ENCODE measurements around the gene CEP152. TPM values are rescaled to one million over a fixed set of nuclear protein-coding genes. Genes with fewer than 3 reads are reported as not detected.

Gene CEP152
- total and polyA plus RNA-seq, 7 donors, result 0.35 to 1.3 (median 0.69) TPM

DNA sequence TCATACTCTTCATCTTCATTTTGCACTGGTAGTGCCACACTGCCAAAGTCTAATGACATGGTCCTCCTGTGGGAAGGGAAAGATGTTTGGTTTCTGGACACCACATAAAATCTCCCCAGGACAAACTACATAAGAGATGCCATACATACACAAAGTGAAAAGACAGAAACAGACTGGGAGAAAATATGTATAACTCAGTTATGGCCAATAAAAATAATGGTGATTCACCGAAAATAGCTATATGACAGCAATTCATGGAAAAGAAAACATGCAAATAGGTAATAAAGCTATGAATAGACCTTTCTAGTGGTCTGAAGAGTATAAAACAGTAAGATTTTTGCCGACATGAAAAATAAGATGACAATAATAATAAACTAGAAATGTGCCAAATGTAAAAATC lies 5.3 kb downstream of the CEP152 start:
- intact Hi-C loops (cut with DNase I), result loop anchor here in 1 of 2 donors (10.0 kb wide), 1 partner anchor 451 kb away; no protein-coding TSS in a partner anchor
- ATAC-seq (no peak), DNase-seq (no peak)
- 45 to 87% (median 67%) methylated on average over 2 of the region's 2 CpGs for WGBS, 3 donors
- Histone ChIP-seq H3K4me1 (no peaks in the 10 kb centered on the region), H3K27ac (no peak overlapping the region), H3K9me3 (no peaks in the 10 kb centered on the region), H3K36me3 (ENCODE audit: insufficient read depth in 1 of 2, low read depth in 1 of 2) (no peaks in the 10 kb centered on the region), H3K27me3 (ENCODE audit: insufficient read depth in 3 of 3, low read length in 2 of 3) (no peaks in the 10 kb centered on the region), H3K4me3 (no peak overlapping the region)
- TF ChIP-seq, protein P1, sequence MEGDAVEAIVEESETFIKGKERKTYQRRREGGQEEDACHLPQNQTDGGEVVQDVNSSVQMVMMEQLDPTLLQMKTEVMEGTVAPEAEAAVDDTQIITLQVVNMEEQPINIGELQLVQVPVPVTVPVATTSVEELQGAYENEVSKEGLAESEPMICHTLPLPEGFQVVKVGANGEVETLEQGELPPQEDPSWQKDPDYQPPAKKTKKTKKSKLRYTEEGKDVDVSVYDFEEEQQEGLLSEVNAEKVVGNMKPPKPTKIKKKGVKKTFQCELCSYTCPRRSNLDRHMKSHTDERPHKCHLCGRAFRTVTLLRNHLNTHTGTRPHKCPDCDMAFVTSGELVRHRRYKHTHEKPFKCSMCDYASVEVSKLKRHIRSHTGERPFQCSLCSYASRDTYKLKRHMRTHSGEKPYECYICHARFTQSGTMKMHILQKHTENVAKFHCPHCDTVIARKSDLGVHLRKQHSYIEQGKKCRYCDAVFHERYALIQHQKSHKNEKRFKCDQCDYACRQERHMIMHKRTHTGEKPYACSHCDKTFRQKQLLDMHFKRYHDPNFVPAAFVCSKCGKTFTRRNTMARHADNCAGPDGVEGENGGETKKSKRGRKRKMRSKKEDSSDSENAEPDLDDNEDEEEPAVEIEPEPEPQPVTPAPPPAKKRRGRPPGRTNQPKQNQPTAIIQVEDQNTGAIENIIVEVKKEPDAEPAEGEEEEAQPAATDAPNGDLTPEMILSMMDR (IDR thresholded peaks at IDR 0.05), result no peak

DNA sequence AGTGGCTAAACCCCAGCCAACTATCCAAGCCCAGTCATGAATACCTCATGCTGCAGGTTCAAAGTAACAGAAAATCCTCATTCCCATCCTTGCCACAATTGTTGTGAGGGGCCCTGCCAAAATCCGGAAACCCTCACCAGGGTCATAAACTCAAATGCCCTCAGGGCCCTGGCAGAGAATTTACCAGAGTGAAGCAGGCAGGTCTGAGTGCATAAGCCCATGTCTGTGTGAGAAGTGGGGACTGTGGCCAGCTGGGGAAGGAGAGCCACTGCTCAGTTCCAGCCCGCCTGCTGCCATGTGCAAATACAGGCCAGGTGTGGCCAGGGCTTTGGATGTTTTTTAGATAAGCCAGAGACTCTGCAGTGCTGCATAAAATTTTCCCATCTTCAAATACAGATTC lies 7.0 kb downstream of the CEP152 start:
- no peak for ATAC-seq
- intact Hi-C loops (cut with DNase I), result loop anchor here (5.0 to 10.0 kb wide), 2 partner anchors 447 to 449 kb away; no protein-coding TSS in a partner anchor
- no peaks in the 10 kb centered on the region for H3K27me3 ChIP-seq (ENCODE audit: insufficient read depth in 3 of 3, low read length in 2 of 3)
- H3K4me1 ChIP-seq, result no peaks in the 10 kb centered on the region
- WGBS, 3 donors, result 71 to 82% (median 77%) methylated on average over 2 of the region's 2 CpGs
- no peaks in the 10 kb centered on the region for H3K9me3 ChIP-seq
- TF ChIP-seq, protein P1 (IDR thresholded peaks at IDR 0.05), result no peak
- H3K27ac ChIP-seq, result no peak overlapping the region
- H3K36me3 ChIP-seq (ENCODE audit: insufficient read depth in 1 of 2, low read depth in 1 of 2), result no peaks in the 10 kb centered on the region
- DNase-seq, result no peak
- no peak overlapping the region for H3K4me3 ChIP-seq

GRCh38 chr15:48802867-48803266 lies 8.0 kb downstream of the CEP152 start:
- intact Hi-C loops (cut with DNase I), result loop anchor here (5.0 to 10.0 kb wide), 2 partner anchors 446 to 448 kb away; no protein-coding TSS in a partner anchor
- Histone ChIP-seq H3K4me1 (no peaks in the 10 kb centered on the region), H3K9me3 (no peaks in the 10 kb centered on the region)

GRCh38 chr15:48802257-48802656 lies 8.6 kb downstream of the CEP152 start:
- no peak overlapping the region for H3K27ac ChIP-seq
- TF ChIP-seq, protein P1 (IDR thresholded peaks at IDR 0.05), result no peak
- H3K4me3 ChIP-seq, result no peak overlapping the region
- H3K27me3 ChIP-seq (ENCODE audit: insufficient read depth in 3 of 3, low read length in 2 of 3), result no peaks in the 10 kb centered on the region
- 79 to 87% (median 80%) methylated on average over 3 of the region's 3 CpGs for WGBS, 3 donors
- DNase-seq (no peak), ATAC-seq (no peak)
- H3K36me3 ChIP-seq (ENCODE audit: insufficient read depth in 1 of 2, low read depth in 1 of 2), result no peaks in the 10 kb centered on the region
- no peaks in the 10 kb centered on the region for H3K9me3 ChIP-seq
- no peaks in the 10 kb centered on the region for H3K4me1 ChIP-seq
- intact Hi-C loops (cut with DNase I), result loop anchor here (5.0 to 10.0 kb wide), 2 partner anchors 445 to 447 kb away; no protein-coding TSS in a partner anchor

More at GRCh38 chr15:48802867-48803266, 8.0 kb downstream of the CEP152 start:
- Histone ChIP-seq H3K27me3 (ENCODE audit: insufficient read depth in 3 of 3, low read length in 2 of 3) (no peaks in the 10 kb centered on the region), H3K4me3 (no peak overlapping the region), H3K27ac (no peak overlapping the region), H3K36me3 (ENCODE audit: insufficient read depth in 1 of 2, low read depth in 1 of 2) (no peaks in the 10 kb centered on the region)
- TF ChIP-seq, protein P1 (IDR thresholded peaks at IDR 0.05), result no peak
- ATAC-seq (no peak), DNase-seq (no peak)
